Stimulated activated CD4-positive, alpha-beta T cell treated with anti-CD3 and anti-CD28 coated beads, Interleukin-2, amount 100 ng/mL, for 48 hours (primary cell): ENCODE data around the gene ADAMTS18.
"Not testable (repeated sequence)": the region's sequence is repeated elsewhere in the genome, so short reads cannot be mapped to it uniquely, and the experiment has no call there.

Experiments used
- DNase-seq, 2 donors: peaks; one replicate each; pipeline ENCODE4 v3.0.0-alpha.2; 2020

The ADAMTS18 gene, protein sequence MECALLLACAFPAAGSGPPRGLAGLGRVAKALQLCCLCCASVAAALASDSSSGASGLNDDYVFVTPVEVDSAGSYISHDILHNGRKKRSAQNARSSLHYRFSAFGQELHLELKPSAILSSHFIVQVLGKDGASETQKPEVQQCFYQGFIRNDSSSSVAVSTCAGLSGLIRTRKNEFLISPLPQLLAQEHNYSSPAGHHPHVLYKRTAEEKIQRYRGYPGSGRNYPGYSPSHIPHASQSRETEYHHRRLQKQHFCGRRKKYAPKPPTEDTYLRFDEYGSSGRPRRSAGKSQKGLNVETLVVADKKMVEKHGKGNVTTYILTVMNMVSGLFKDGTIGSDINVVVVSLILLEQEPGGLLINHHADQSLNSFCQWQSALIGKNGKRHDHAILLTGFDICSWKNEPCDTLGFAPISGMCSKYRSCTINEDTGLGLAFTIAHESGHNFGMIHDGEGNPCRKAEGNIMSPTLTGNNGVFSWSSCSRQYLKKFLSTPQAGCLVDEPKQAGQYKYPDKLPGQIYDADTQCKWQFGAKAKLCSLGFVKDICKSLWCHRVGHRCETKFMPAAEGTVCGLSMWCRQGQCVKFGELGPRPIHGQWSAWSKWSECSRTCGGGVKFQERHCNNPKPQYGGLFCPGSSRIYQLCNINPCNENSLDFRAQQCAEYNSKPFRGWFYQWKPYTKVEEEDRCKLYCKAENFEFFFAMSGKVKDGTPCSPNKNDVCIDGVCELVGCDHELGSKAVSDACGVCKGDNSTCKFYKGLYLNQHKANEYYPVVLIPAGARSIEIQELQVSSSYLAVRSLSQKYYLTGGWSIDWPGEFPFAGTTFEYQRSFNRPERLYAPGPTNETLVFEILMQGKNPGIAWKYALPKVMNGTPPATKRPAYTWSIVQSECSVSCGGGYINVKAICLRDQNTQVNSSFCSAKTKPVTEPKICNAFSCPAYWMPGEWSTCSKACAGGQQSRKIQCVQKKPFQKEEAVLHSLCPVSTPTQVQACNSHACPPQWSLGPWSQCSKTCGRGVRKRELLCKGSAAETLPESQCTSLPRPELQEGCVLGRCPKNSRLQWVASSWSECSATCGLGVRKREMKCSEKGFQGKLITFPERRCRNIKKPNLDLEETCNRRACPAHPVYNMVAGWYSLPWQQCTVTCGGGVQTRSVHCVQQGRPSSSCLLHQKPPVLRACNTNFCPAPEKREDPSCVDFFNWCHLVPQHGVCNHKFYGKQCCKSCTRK (N-terminal part only)

DNA sequence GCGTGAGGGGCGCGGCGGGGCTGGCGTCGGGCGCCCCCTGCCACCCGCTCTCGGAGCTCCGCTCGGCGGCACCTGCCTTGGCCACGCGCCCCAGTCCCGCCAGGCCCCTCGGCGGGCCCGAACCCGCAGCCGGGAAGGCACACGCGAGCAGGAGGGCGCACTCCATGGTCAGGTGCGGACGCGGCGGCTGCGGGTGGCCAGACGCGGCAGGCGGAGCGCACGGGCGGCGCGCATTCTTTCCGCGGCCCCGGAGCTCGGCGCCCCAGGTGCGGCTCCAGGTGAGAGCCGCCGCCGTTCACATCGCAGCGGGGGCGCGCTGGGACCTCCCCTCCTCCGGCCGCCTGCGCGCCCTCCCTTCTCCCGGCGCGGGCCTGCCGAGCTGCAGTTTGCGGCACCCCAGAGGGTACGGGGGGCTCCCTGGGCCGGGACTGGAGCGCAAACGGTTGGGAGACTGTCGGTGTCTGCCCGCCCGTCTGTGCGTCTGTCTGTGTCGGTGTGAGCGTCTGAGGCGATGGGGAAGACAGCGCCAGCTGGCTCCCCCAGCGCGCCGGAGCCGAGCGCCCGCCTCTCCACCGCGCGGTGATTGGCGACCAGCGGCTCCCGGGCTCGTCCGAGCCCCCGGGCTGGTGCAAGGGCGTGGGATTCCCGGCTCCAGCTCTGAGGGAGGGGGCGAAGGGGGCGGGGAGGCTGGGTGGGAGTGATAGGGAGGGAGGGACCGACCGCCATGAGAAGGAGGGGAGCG, at the start of gene ADAMTS18:
ADAMTS18 (minus strand) TSS at position 505 of the 742 bp plus-strand sequence; CDS start at position 166, 339 bp downstream.
- no peak for DNase-seq

DNA sequence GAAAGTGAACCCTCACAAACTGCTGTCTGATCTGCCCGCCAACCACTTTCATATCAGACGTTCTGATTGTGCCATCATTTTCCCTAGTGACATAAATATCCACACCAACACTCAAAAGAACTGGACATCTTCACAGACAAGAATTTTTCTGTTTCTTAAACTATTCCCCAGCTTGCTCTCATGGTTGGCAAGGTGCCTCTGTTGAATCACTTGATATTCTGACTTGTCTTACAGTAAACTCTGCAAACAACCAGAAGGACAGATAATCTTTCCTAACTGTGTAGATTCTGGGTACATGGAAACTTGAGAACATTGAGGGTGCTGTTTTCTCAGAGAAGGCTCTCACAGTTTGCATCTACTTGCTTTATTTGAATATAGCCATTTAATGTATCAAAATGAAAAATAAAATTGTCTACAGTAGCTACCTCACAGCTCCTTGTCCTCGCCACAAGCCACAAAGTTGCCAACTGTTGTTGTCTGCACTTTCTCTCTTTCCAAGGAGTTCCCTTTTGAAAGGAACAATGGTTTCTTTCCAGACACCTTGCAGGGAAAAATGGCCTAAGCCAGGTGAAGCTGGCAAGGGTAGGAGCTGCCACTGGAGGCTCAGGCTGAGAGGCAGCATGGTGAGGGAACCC, 46.0 kb upstream of the ADAMTS18 start:
- no peak for DNase-seq

DNA sequence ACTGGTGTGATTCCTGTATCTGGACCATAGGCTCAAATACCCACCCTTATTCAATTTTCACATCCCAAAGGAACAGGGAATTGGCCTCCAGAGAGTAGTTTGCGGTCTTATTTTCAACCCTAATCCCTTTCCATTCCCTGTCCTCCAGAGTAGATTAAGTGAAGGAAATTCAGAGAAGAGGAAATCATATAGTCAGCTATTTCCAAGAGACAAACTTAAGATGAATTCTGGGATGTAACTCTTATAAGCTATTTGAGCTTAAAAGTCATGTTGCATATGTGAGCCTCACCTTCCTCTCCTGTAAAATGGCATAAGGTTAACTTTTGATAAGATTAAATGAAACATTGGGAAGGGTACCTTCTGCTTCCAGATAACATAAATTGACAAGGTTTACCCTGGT, 37.4 kb upstream of the ADAMTS18 start:
- DNase-seq, result no peak

DNA sequence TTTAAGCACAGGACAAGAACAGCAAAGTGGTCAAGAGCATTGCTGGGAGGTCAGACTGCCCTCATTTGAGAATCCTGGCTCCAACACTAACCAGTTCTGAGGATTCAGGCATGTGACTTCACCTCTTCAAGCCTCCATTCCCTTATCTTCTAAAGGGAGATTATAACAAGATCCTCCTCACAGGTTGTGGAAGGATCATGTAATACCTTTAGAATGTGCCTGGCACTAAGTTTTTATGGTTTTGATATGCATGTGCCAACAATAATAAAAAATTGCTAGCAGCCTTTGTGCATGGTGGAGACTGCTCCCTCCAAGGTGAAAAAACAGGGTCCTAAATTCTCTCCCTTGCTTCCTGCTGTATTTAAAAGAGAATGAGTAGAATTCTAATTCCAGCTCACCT, 36.0 kb upstream of the ADAMTS18 start:
- no peak for DNase-seq

DNA sequence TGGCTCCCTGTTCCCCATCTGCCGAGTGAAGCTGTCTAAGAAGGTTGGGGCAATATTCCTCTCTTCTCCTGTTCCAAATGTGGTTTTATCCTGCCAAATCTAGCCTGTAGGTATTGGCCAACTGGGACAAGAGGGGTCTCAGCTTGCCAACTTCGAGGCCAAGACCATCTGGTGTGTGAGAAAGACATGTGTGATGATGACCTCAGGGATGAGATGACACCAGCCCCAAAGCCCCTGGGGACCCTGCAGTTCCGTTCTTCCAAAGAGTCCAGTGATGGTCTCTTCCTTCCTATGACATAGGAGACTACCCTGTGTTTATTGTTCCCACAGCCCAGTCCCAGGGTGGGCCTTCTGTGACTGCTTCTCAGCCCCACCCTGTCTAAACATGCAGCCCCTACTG, 34.8 kb upstream of the ADAMTS18 start:
- no peak for DNase-seq

DNA sequence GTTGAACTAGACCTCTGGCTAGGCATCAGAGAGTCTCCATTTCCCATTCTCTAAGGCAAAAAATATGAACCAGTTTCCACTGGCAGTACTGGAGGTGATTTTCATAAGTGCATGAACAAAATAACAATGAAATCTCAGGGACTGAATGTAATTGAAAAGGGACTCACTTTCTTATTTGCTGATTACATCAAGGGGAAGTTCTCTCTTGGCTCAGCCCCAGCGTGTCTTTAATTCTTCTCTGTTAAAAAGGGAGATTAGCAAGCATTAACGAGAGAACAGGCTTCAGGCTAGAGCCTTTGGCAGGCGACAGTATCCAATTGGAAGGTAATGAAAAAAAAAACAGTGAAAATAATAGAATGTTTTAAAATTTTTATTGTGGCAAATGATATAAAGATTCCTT, 34.0 kb upstream of the ADAMTS18 start:
- DNase-seq, result no peak

DNA sequence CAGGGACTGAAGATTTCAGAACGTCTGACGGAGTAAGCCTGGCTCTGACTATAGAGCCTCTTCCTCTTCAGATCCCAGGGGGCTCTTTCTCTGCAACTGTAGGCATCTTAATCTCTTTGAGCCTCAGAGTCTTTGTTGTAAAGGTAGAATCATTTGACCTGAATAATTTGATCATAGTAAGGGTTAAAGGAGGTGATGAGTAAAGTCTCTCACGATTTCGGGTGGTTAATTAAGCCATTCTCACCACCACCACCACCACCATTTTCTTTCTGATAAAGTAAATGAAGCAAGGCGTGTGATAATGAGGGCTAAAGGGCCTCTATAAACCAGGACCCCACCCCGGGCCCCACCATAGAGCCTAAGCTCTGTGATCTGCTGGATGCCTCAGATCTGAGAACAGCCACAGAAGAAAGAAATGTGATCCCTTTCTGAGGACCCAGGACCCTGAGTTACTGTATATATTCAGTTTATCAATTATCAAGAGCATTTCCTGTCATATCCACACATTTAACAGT, 33.0 kb upstream of the ADAMTS18 start:
- no peak for DNase-seq

DNA sequence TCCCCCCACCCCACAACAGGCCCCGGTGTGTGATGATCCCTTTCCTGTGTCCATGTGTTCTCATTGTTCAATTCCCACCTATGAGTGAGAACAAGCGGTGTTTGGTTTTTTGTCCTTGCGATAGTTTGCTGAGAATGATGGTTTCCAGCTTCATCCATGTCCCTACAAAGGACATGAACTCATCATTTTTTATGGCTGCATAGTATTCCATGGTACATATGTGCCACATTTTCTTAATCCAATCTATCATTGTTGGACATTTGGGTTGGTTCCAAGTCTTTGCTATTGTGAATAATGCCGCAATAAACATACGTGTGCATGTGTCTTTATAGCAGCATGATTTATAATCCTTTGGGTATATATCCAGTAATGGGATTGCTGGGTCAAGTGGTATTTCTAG, 28.8 kb upstream of the ADAMTS18 start:
- not testable (repeated sequence) for DNase-seq

DNA sequence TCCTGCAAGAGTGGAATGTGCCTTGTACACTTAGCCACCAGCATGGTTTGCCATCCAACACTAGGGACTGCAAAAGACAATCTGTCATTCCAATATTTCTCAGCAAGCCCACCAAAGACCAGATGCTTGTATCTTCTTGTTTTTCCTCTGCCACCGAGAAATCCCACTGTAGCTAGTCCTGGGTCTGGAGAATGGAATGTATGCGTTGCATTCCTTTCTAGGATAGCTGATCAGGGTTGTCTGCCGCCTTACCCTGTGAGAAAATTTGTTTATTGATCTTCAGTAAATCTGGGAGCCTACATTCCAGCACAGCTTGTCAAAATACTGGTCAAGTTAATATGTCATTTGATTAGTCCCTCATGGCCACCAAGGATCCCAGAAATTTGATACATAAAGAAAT, 28.1 kb upstream of the ADAMTS18 start:
- DNase-seq, result no peak

DNA sequence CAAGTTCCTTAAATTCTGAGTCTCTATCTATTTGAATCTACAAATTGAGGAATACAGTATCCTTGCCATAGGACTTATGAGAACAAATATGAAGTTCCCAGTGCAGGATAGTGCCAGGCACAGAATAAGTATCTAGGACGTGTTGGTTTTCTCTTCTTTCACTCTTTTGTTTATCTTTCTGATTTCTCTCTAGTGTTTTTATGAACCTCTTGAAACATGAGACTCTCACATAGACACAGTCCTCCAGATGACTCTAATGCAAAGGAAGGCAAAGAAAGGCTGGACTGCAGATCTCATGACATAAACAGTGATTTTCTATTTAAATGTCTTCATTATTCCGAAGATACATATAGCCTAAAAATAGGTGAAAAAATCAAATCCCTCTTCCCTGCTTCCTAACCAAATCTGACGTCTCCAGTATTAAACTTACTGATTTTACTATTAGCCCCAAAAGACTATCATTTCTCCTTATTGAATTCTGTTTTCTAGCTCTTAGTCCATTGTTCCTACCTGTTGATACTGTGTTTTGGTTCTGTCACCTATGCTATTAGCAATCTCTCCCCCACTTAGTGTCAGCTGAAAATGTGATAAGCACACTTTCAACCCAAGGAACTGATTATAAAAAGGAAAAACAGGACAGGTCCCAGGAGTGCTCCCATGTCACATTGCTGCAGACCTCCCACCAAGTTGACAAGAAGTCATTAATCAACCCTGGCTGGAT, 24.9 kb upstream of the ADAMTS18 start:
- no peak for DNase-seq

DNA sequence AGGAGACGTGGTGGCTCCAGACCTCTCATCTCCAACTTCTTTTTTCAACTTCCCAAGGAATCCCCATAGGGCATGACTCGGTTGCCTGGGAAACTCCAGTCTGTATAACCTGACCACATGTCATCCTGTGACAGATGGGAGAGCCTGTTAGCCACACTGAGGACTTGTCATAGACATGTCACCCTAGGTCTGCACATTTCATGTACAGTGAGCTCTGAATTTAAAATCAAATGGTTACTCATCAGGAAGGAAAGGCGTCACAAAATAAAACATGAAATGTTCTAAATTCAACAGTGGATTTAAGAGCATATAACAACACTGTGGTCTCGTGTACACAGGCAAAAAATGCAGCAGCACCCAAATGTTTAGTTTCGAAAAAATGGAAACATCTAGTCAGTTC, 22.2 kb upstream of the ADAMTS18 start:
- no peak for DNase-seq

DNA sequence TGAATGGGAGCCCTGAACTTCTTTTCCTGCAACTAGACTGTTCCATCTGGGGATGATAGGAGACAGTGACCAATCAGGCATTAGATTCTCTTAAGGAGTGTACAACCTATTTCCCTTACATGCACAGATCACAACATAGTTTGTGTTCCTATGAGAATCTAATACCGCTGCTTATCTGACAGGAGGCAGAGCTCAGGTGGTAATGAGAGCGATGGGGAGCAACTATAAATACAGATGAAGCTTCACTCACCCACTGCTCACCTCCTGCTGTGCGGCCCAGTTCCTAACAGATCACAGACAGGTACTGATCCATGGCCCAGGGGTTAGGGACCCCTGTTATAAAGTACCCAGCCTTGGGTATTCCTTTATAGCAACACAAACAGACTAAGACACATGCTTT, 17.4 kb upstream of the ADAMTS18 start:
- no peak for DNase-seq

DNA sequence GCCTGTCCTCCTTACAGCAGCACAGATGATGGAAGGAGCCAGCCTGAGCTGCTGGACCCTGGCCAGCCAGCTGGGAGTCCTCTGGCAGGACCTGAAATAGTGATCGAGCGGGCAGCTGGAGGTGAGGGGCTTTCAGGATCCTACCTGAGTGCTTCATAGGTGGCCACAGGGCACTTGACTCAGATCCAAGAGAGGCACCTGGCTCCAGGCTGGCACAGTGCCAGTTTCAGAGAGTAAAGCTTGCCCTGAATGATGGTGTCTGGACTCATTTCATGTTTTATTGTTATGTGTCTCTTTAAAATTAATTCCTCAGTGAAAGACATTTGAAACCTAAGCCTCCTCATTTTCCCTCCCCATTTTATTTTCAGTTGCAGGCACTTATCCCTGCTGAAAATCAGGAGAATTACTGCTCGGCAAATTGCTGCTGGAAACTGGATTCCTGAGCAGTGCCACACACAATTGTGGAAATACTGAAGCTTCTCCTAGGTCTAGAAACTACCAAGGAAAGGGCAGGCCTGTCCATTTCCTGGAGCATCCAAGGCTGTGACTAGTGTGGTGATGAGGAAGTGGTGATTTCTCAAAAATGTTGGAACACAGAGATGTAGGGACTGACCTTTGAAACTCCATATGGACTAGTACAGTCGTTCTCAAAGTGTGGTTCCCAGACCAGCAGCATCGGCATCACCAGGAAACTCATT, 16.1 kb upstream of the ADAMTS18 start:
- no peak for DNase-seq

DNA sequence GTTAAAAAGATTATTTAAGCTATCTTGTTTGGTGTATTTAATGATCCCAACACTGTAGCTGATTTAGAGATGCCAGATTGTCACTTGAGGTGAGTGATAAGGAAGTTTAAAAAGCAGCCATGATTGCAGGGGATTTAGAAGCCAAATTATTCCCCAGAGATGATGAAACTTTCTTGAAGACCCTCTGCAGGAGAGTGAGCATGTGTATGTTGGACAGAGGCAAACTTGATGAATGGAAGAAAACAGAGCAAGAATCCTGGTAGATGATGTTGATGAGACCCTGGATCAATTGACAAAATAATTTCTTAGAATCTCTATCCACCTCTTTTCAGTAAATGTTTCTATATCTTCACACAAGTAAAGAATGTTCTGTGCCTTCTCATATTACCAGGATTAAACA, 14.4 kb upstream of the ADAMTS18 start:
- no peak for DNase-seq

DNA sequence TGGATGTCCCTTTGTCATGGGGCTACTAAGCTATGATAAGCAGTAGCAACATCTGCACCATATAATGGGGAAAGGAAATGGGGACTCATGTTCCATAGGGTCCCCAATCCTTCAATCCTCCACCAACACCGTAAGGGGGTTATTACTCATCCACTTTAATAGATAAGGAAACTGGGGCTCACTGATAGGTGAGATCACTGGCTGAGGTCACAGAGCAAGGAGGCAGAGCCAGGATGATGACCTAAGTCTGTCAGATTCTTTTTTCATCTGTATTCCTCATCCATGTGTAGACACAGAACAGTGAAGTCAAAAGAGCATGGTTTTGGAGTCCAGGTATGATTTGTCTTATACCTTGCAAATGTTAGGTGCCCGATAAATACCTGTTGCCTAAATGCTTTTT, 10.5 kb upstream of the ADAMTS18 start:
- DNase-seq, result no peak

DNA sequence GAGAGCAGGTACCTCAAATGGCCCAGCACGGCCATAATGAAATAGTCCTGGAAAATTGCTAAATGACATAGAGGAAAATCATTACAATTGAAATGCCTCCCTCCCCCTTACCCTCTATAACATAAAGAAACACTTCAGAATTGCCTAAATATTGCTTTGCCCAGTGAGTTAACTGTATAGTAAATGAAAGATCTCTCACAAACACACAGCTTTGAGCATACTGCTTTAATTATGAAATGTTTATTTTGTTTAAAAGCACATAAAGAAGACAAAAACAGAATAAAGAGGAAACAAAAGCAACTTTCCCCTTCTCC, 9.3 kb upstream of the ADAMTS18 start:
- no peak for DNase-seq

DNA sequence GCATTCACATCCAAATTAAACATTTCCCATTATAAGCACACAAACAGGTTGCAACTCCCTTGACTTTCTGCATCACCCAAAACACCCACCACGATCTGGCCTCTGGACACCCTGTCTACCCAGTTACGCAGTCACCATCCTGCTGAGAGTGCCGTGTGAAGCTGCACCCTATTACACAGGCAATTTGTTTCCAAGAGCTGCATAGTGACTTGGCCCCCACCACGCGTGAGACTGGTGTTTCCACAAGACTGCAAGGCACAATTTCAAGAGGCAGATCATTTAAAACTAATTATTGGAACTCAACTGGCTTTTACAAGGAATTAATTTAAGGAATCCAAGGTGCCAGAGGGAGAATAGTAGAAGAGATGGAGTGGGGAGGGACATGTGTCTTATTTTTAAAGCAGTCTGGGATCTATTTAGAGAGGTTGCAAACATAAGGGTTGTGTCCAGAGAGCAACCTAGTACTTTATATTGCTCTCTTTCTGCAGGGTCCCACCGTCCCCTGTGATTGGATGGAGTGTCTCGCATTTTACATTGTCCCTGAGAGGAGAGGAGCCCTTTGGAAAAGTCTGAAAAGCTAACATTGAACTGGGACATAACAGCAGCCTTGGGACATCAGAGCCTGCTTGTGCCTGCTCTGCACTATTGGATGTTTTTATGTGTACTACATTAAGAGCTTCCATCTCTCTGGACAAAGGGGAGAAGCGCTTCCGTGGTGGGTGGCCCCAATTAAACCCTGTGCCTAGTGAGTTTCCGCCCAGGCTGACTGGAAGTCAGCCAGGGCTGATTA, 8.7 kb upstream of the ADAMTS18 start:
- no peak for DNase-seq

DNA sequence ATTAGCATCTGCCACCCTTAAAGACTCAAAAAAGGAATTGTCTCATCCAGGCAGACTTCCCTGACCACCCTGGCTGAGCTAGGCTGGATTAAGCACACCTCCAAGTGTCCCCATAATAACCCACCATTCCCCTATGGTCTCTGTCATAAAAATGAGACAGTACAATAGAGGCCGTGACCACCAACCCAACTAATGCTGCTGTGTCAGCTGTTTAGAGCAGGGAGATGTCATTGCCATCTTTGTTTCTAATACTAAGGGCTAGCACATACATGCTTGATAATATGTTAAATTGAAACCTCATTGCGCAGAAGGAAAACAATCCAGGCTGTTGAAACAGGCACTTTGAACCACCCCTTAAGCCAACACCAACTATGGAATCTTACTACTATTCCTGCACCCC, 7.2 kb upstream of the ADAMTS18 start:
- DNase-seq, result no peak

DNA sequence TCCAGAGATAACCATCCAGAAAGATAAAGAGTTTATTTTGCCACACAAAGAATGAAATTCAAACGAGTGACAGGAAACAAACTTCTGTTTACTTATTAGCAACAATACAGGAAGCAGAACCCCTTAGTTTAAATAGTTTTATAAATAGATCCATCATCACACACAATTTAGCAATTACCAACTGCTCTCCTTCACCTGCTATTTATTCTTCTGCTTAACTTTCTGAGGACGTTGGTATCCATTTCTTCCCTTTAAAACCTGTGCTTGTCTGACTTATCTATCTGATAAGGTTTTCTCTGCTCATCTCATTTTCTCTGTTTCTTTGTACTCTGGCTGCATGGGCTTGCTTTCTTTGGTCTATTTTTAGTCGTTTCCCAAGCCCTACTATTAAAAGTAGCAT, 4.3 kb upstream of the ADAMTS18 start:
- no peak for DNase-seq

DNA sequence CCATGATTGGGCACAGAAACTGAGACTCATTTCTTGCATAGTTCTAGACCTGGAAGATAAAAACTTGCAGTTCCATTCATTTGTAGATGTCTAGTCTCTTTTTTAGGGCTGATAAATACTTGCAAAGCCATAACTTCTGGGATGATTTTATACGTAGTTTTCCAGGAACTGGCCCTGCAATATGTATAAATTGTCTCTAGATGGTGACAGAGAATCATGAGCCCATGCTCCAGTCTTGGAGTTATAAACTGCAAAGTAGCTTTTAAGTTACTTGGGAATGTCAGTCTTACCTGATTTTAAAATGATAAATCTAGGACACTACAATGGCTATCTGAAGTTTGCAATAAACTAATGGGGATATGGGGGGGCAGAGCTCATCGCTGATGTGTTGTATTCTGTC, 3.0 kb upstream of the ADAMTS18 start:
- no peak for DNase-seq
